ENCODE data around the gene C19orf38. TPM values are rescaled to one million over a fixed set of nuclear protein-coding genes. Genes with fewer than 3 reads are reported as not detected.

The C19orf38 gene
- total and polyA plus RNA-seq, 2 experiments from 2014 or later = 0.45 TPM; not detected in 1

DNA sequence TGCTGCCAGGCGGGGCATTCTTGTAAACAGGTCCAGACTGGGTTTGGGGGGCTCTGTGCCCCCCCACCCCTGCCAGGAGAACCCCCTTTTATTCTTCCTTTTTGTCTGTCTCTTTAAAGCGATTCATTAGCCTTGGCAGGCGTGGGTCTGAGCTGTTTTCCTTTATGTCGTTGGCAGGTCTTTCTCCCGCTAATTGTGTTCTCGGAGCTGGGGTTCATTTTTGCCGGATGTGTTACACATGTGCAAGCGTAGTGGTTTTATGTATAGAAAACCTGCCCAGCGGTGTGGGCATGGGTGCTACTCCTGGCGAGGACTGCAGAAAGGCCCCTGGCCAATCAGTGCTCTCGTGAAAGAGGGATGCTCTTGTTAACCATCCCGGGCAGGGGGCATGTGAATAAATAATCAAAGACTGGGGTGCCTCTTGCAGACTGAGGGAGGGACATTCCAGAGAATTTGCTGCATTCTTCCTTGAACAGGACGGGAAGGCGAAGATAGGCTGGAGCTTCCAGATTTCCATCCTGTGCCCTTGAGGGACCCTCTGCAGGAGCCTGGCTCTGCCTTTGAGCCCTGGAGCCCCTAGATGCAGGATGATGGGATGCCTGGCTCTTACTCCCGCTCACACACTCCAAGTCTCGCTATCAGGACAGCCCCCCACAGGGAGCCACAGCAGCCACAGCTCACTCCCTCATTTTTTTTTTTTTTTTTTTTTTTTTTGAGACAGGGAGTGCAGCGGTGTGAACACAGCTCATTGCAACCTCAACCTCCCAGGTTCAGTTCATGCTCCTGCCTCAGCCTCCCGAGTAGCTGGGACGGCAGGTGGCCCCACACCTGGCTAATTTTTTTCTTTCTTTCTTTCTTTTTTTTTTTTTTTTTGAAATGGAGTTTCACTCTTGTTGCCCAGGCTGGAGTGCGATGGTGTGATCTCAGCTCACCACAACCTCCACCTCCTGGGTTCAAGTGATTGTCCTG, 37.3 kb downstream of the C19orf38 start:
- Histone ChIP-seq H3K4me3 (no peak overlapping the region), H2AFZ (no peak overlapping the region), H3K79me2 (replicated peaks; ENCODE audit: insufficient read depth) (peaks cover 97% of the 10 kb centered on the region), H4K20me1 (replicated peaks; ENCODE audit: insufficient read depth) (peaks cover 5% of the 10 kb centered on the region), H3K36me3 (ENCODE audit: insufficient read depth) (no peaks in the 10 kb centered on the region), H3K4me2 (peak overlapping the region; percentile 65), H3K27me3 (ENCODE audit: insufficient read depth) (no peaks in the 10 kb centered on the region), H3K4me1 (ENCODE audit: insufficient read depth) (peaks cover 84% of the 10 kb centered on the region), H3K27ac (ENCODE audit: low read depth) (peak overlapping the region; percentile 97), H3F3A (replicated peaks; ENCODE audit: low read depth) (peaks cover 39% of the 10 kb centered on the region), H3K9me2 (ENCODE audit: insufficient read depth) (no peaks in the 10 kb centered on the region)
- Mint-ChIP-seq H3K4me3 (peak overlapping the region; percentile 20; the same call in 2 of the 3 replicates), H3K27me3 (ENCODE audit: insufficient read depth, low read depth, poor library complexity) (peaks cover 8% of the 10 kb centered on the region), H3K9me3 (no peaks in the 10 kb centered on the region), H3K27ac (peak overlapping the region; percentile 82), H3K4me1 (peaks cover 62% of the 10 kb centered on the region), H3K36me3 (ENCODE audit: low read depth) (no peaks in the 10 kb centered on the region)
- DNase-seq (ENCODE audit: low spot score) (peak; percentile 83), ATAC-seq (peak; percentile 15)
- no peak for TF ChIP-seq ZNF331 (CRISPR knock-in tag; IDR thresholded peaks at IDR 0.05; ENCODE audit: low read depth)
- no peak for TF ChIP-seq JUNB (IDR thresholded peaks at IDR 0.05; ENCODE audit: unreplicated experiment)
- no peak for TF ChIP-seq ZNF114 (CRISPR knock-in tag; IDR thresholded peaks at IDR 0.05)
- TF ChIP-seq STAT1 (IDR thresholded peaks at IDR 0.05; ENCODE audit: unreplicated experiment) = no peak
- no peak for TF ChIP-seq CTCF (conservative IDR thresholded peaks at IDR 0.05; ENCODE audit: low read depth in 2 of 2)
- no peak for TF ChIP-seq REST (IDR thresholded peaks at IDR 0.05; ENCODE audit: unreplicated experiment)
- no peak for TF ChIP-seq EZH2 (IDR thresholded peaks at IDR 0.05; ENCODE audit: low read depth, unreplicated experiment)
- no peak for TF ChIP-seq NANOG (IDR thresholded peaks at IDR 0.05; ENCODE audit: borderline replicate concordance)
- TF ChIP-seq CREB1 (CRISPR knock-in tag; IDR thresholded peaks at IDR 0.05; ENCODE audit: low read depth) = no peak
- no peak for TF ChIP-seq ETS1 (IDR thresholded peaks at IDR 0.05)
- no peak for TF ChIP-seq EZH2phosphoT487 (IDR thresholded peaks at IDR 0.05; ENCODE audit: unreplicated experiment)
- TF ChIP-seq POLR2AphosphoS5 (IDR thresholded peaks at IDR 0.05; ENCODE audit: low read depth) = no peak
- no peak for TF ChIP-seq ZNF462 (CRISPR knock-in tag; IDR thresholded peaks at IDR 0.05)
